Tibial artery (tissue), 4 donors: ENCODE data around the gene OBP2A.
A peak's percentile ranks its signal among the peaks of the same experiment; 100 is the strongest.

ENCODE experiments used
- DNase-seq, 2 donors: peaks; one replicate each; pipeline ENCODE4 v3.0.0-alpha.2; 2019
- H3K27ac ChIP-seq, 2 donors: fragments of 200-600 bp; sonication (generic) in 1 of 2; 1 replicate in 1 of 2; 2 replicates in 1 of 2; pipeline ENCODE4 v1.5.1; 2018 to 2019; ENCODE audit warnings: mild to moderate bottlenecking in 1 of 2
- H3K27me3 ChIP-seq, 2 donors: fragments of 200-600 bp; sonication (generic) in 1 of 2; one replicate each; pipeline versions ENCODE4 v1.5.1 to v1.6.0; 2016 to 2019
- H3K36me3 ChIP-seq, 3 donors: fragments of 200-600 bp; sonication (generic) in 2 of 3; one replicate each; pipeline ENCODE4 v1.5.1; 2016 to 2019; ENCODE audit warnings: mild to moderate bottlenecking in 2 of 3
- H3K4me1 ChIP-seq, 4 donors: fragments of 200-600 bp; sonication (generic) in 2 of 4; 1 replicate in 3 of 4; 2 replicates in 1 of 4; pipeline ENCODE4 v1.5.1; 2016 to 2019
- H3K4me3 ChIP-seq, 2 donors: fragments of 200-600 bp; sonication (generic) in 1 of 2; 1 replicate in 1 of 2; 2 replicates in 1 of 2; pipeline ENCODE4 v1.5.1; 2018 to 2019; ENCODE audit warnings: mild to moderate bottlenecking in 2 of 2
- H3K9me3 ChIP-seq, 3 donors: fragments of 200-600 bp; sonication (generic) in 1 of 3; one replicate each; pipeline ENCODE4 v1.5.1; 2016 to 2019
- intact Hi-C: fragments of 100-400 bp; cut with DNase I; formaldehyde crosslinking; loops from one replicate; pipeline ENCODE4 v1.15.0; 2023; ENCODE audit warnings: low total_unique reads
- TF ChIP-seq, protein P1 (sequence below), 2 experiments: fragments of 200-600 bp in 1 of 2; fragments of 450-650 bp in 1 of 2; IDR thresholded peaks; one replicate each; pipeline ENCODE4 v1.5.1; 2017 to 2019; ENCODE audit warnings: antibody characterized with exemption in 2 of 2, mild to moderate bottlenecking in 1 of 2, moderate library complexity in 1 of 2

Gene OBP2A

GRCh38 chr9:135504262-135505243 is 41.4 kb upstream of the OBP2A start:
- Histone ChIP-seq H3K36me3 (peaks cover 13 to 40% (median 32%) of the 10 kb centered on the region in 3 donors), H3K27ac (no peak overlapping the region), H3K4me1 (peaks cover 3 to 27% (median 15%) of the 10 kb centered on the region in 4 donors), H3K4me3 (no peak overlapping the region), H3K9me3 (peaks cover 0 to 10% (median 4%) of the 10 kb centered on the region in 3 donors), H3K27me3 (no peaks in the 10 kb centered on the region)
- DNase-seq = peak; percentile 55 to 69
- TF ChIP-seq, protein P1, sequence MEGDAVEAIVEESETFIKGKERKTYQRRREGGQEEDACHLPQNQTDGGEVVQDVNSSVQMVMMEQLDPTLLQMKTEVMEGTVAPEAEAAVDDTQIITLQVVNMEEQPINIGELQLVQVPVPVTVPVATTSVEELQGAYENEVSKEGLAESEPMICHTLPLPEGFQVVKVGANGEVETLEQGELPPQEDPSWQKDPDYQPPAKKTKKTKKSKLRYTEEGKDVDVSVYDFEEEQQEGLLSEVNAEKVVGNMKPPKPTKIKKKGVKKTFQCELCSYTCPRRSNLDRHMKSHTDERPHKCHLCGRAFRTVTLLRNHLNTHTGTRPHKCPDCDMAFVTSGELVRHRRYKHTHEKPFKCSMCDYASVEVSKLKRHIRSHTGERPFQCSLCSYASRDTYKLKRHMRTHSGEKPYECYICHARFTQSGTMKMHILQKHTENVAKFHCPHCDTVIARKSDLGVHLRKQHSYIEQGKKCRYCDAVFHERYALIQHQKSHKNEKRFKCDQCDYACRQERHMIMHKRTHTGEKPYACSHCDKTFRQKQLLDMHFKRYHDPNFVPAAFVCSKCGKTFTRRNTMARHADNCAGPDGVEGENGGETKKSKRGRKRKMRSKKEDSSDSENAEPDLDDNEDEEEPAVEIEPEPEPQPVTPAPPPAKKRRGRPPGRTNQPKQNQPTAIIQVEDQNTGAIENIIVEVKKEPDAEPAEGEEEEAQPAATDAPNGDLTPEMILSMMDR (IDR thresholded peaks at IDR 0.05) = peak; percentile 55 to 66
- intact Hi-C loops = no loop called here

DNA sequence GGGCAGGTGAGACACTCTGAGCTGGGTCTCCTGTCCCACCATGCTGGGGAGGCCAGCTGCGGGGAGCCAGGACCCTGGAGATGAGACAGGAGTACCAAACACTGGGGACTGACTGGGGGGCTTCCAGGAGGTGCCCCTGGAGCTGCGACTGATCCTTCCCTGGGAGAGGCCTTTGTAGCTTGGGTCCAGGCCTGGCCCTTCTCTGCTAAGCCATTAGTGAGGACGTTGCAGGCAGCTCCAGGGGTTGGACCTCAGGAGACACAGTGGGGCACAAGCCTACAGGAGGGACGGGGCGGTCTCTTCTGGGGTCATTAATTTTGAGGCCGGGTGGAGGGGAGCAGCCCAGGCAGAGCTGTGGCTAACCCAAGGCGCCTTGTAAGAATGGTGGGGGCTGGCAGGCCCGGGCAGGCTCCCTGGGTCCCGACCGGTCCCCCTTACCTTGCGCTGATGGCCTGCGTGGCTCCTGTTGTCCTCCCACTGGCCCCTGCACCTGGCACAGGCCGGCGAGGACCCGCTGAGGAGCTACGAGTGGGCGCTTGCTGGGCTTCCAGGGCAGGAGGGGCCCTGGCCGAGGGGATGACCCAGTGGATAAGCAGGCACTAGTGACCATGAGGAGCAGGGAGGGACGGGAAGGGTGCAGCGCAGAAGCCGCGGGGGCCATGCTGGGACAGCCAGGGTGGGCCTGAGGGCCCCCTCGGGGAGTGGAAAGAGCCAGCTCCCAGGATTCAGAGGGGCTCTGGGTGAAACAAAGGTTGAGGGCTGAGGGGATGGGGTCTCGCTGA is 40.3 kb upstream of the OBP2A start:
- Histone ChIP-seq H3K36me3 (peaks cover 13 to 40% (median 32%) of the 10 kb centered on the region in 3 donors), H3K9me3 (peaks cover 0 to 10% (median 4%) of the 10 kb centered on the region in 3 donors), H3K27me3 (no peaks in the 10 kb centered on the region), H3K4me3 (no peak overlapping the region), H3K4me1 (peaks cover 3 to 20% (median 15%) of the 10 kb centered on the region in 4 donors), H3K27ac (no peak overlapping the region)
- peak in 1 of 2 donors; percentile 63 for DNase-seq
- intact Hi-C loops = no loop called here
- TF ChIP-seq, protein P1 (IDR thresholded peaks at IDR 0.05) = no peak

- TF ChIP-seq, protein P1 (IDR thresholded peaks at IDR 0.05) = no peak
Measured at GRCh38 chr9:135506327-135507103, 39.4 kb upstream of the OBP2A start.

DNA sequence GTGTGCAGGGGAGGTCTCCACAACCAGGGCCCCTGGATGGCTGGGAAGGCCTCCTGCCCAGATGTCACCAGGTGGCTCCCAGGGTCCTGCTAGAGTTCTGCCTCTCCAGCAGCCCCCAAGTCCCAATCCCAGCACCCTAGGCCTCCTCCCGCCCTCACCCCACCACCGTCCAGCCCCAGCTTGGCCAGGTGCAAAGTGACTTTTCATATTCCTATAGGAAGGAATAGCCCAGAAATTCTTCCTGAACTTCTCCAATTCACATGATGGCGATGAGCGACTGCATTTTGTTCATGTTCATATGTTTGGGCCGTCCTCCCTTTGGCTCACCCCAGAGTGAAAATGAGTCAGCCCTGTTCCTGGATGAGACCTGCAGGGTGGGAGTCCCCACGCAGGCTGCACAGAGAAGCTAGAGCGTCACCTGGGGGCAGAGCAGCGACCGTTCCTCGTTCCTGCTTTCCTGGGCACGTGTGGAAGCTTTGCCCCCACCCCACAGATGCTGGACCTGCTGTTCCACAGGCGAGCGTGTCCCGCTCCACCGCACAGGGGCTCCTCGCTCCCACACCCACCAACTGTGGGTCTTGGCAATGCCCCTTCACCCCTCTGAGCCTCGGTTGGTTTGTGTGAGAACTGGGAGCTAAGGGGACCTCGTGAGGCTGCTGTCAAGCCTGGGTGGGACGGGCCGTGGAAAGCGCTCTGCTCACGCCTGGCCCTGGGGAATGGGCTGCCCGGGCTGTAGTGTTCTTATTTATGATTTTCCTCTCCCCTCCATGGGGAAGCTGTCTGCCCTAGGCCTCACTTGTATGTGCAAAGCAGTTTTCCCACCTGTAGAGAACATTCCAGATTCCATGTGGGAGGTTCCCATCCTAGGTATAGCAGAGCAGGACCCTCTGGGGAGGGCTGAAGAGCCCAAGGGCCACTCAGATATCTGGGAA is 38.6 kb upstream of the OBP2A start:
- DNase-seq = peak in 1 of 2 donors; percentile 52
- Histone ChIP-seq H3K27ac (no peak overlapping the region), H3K4me1 (peaks cover 0 to 8% (median 2%) of the 10 kb centered on the region in 4 donors), H3K4me3 (no peak overlapping the region), H3K9me3 (peaks cover 0 to 10% (median 4%) of the 10 kb centered on the region in 3 donors), H3K36me3 (peaks cover 13 to 32% (median 28%) of the 10 kb centered on the region in 3 donors), H3K27me3 (no peaks in the 10 kb centered on the region)
- TF ChIP-seq, protein P1 (IDR thresholded peaks at IDR 0.05) = no peak
- intact Hi-C loops = no loop called here

More at GRCh38 chr9:135506327-135507103, 39.4 kb upstream of the OBP2A start:
- Histone ChIP-seq H3K9me3 (peaks cover 0 to 10% (median 4%) of the 10 kb centered on the region in 3 donors), H3K4me1 (peaks cover 0 to 16% (median 10%) of the 10 kb centered on the region in 4 donors), H3K36me3 (peaks cover 13 to 40% (median 32%) of the 10 kb centered on the region in 3 donors), H3K27ac (no peak overlapping the region), H3K4me3 (no peak overlapping the region), H3K27me3 (no peaks in the 10 kb centered on the region)
- DNase-seq = peak in 1 of 2 donors; percentile 53
- intact Hi-C loops = no loop called here
